WTC11 (cell line): ENCODE results near the gene PGLYRP3. TPM values are rescaled to one million over a fixed set of nuclear protein-coding genes. Genes with fewer than 3 reads are reported as not detected.

Experiments
- ATAC-seq: fragments of 200-7000 bp; cut with Tn5 transposase; 2 replicates; pipeline ENCODE4 v1.10.0; 2021; ENCODE audit warnings: mild to moderate bottlenecking, moderate library complexity
- Bru-seq: library from RNA; stranded (reverse); fragments of 400-500 nt; gene quantifications from one replicate; lab custom pipeline; 2021; lab: Mats Ljungman, UMichigan
- CTCF ChIA-PET: fragments of 300-600 bp; sonication (Branson Sonifier 250); formaldehyde crosslinking; loops from one replicate; lab custom pipeline; 2021; ENCODE audit warnings: antibody characterized with exemption; lab: Charles Lee
- POLR2A ChIA-PET: fragments of 350-600 bp; sonication (Branson Sonifier 250); formaldehyde crosslinking; loops from one replicate; lab custom pipeline; 2021; ENCODE audit warnings: antibody characterized with exemption; lab: Charles Lee
- DNase-seq: peaks from one replicate; pipeline ENCODE4 v3.0.0; 2021; ENCODE audit warnings: low spot score
- H3K27ac Mint-ChIP-seq: 2 replicates; pipeline ENCODE4 v1.8.0; 2021; ENCODE audit warnings: mixed read lengths
- H3K27me3 Mint-ChIP-seq: 2 replicates; pipeline ENCODE4 v1.8.0; 2021; ENCODE audit warnings: low read depth, mild to moderate bottlenecking, moderate library complexity, mixed read lengths
- H3K36me3 Mint-ChIP-seq: 2 replicates; pipeline ENCODE4 v1.8.0; 2021; ENCODE audit warnings: mixed read lengths
- H3K4me1 Mint-ChIP-seq: 2 replicates; pipeline ENCODE4 v1.8.0; 2022; ENCODE audit warnings: mixed read lengths
- H3K4me3 Mint-ChIP-seq: 2 replicates; pipeline ENCODE4 v1.8.0; 2021; ENCODE audit warnings: mild to moderate bottlenecking, moderate library complexity, mixed read lengths
- H3K9me3 Mint-ChIP-seq: 2 replicates; pipeline ENCODE4 v1.8.0; 2021; ENCODE audit warnings: mixed read lengths
- CBFB ChIP-seq: sonication (generic); formaldehyde crosslinking; IDR thresholded peaks from 2 replicates; pipeline ENCODE4 v1.8.1; 2022; ENCODE audit warnings: mild to moderate bottlenecking, low read depth, missing genetic modification reagents
- FOXJ3 ChIP-seq: sonication (generic); formaldehyde crosslinking; IDR thresholded peaks from 2 replicates; pipeline ENCODE4 v1.9.0; 2021; ENCODE audit warnings: missing genetic modification reagents, mild to moderate bottlenecking, borderline replicate concordance
- FOXK1 ChIP-seq: sonication (generic); formaldehyde crosslinking; IDR thresholded peaks from 2 replicates; pipeline ENCODE4 v1.8.0; 2022; ENCODE audit warnings: mild to moderate bottlenecking, moderate library complexity, missing genetic modification reagents
- JAZF1 ChIP-seq: fragments of 250-450 bp; sonication (Bioruptor Pico); IDR thresholded peaks from 2 replicates; pipeline ENCODE4 v1.9.0; 2021; ENCODE audit warnings: moderate library complexity, mild to moderate bottlenecking, inconsistent platforms
- MXD4 ChIP-seq: fragments of 250-450 bp; sonication (Bioruptor Pico); IDR thresholded peaks from 2 replicates; pipeline ENCODE4 v1.8.0; 2021; ENCODE audit warnings: mild to moderate bottlenecking, moderate library complexity, borderline replicate concordance
- MYBL2 ChIP-seq: sonication (generic); formaldehyde crosslinking; IDR thresholded peaks from 2 replicates; pipeline ENCODE4 v1.8.1; 2023; ENCODE audit warnings: mild to moderate bottlenecking, moderate library complexity, missing genetic modification reagents
- NFE2L1 ChIP-seq: sonication (generic); formaldehyde crosslinking; IDR thresholded peaks from 2 replicates; pipeline ENCODE4 v1.8.1; 2023; ENCODE audit warnings: missing genetic modification reagents
- NFYB ChIP-seq: sonication (generic); formaldehyde crosslinking; conservative IDR thresholded peaks from 2 replicates; pipeline ENCODE4 v1.8.0; 2022; ENCODE audit warnings: low read depth, missing genetic modification reagents
- RELA ChIP-seq: sonication (generic); formaldehyde crosslinking; IDR thresholded peaks from 2 replicates; pipeline ENCODE4 v1.8.1; 2022; ENCODE audit warnings: missing genetic modification reagents, mild to moderate bottlenecking, borderline replicate concordance
- TP53 ChIP-seq: sonication (generic); formaldehyde crosslinking; IDR thresholded peaks from 2 replicates; pipeline ENCODE4 v1.8.1; 2023; ENCODE audit warnings: mild to moderate bottlenecking, missing genetic modification reagents
- ZBTB21 ChIP-seq: sonication (generic); formaldehyde crosslinking; IDR thresholded peaks from 2 replicates; pipeline ENCODE4 v1.8.1; 2023; ENCODE audit warnings: mild to moderate bottlenecking, missing genetic modification reagents, borderline replicate concordance
- ZNF121 ChIP-seq: sonication (generic); formaldehyde crosslinking; IDR thresholded peaks from 2 replicates; pipeline ENCODE4 v1.8.0; 2023; ENCODE audit warnings: missing genetic modification reagents
- ZNF423 ChIP-seq: fragments of 250-450 bp; sonication (Bioruptor Pico); IDR thresholded peaks from 2 replicates; pipeline ENCODE4 v2.1.2; 2022; ENCODE audit warnings: mild to moderate bottlenecking, moderate library complexity
- long read RNA-seq, 3 experiments: library from RNA in 1 of 3; library from capped mRNA in 1 of 3; library from polyadenylated mRNA in 1 of 3; unstranded in 2 of 3; stranded (forward) in 1 of 3; transcript quantifications; one replicate each; pipeline ENCODE4 v2.0.0, GENCODE V29; 2021
- total RNA-seq: library from RNA; stranded (reverse); gene quantifications from 3 replicates; pipeline ENCODE4 v1.2.3, GENCODE V29; 2021
- TF ChIP-seq, protein P1 (sequence below): sonication (generic); formaldehyde crosslinking; IDR thresholded peaks from 2 replicates; pipeline ENCODE4 v1.8.1; 2022; ENCODE audit warnings: mild to moderate bottlenecking, missing genetic modification reagents, moderate library complexity, borderline replicate concordance
- TF ChIP-seq, protein P2 (sequence below): sonication (generic); formaldehyde crosslinking; conservative IDR thresholded peaks from 2 replicates; pipeline ENCODE4 v1.8.1; 2022; ENCODE audit warnings: mild to moderate bottlenecking, missing genetic modification reagents
- TF ChIP-seq, protein P3 (sequence below): sonication (generic); formaldehyde crosslinking; IDR thresholded peaks from 2 replicates; pipeline ENCODE4 v1.8.1; 2023; ENCODE audit warnings: mild to moderate bottlenecking, missing genetic modification reagents
- TF ChIP-seq, protein P4 (sequence below): sonication (generic); formaldehyde crosslinking; IDR thresholded peaks from 2 replicates; pipeline ENCODE4 v1.8.0; 2022; ENCODE audit warnings: mild to moderate bottlenecking, missing genetic modification reagents
- TF ChIP-seq, protein P5 (sequence below): sonication (generic); formaldehyde crosslinking; IDR thresholded peaks from 2 replicates; pipeline ENCODE4 v1.8.1; 2023; ENCODE audit warnings: mild to moderate bottlenecking, missing genetic modification reagents, borderline replicate concordance

PGLYRP3 gene, protein sequence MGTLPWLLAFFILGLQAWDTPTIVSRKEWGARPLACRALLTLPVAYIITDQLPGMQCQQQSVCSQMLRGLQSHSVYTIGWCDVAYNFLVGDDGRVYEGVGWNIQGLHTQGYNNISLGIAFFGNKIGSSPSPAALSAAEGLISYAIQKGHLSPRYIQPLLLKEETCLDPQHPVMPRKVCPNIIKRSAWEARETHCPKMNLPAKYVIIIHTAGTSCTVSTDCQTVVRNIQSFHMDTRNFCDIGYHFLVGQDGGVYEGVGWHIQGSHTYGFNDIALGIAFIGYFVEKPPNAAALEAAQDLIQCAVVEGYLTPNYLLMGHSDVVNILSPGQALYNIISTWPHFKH
- not detected in 3 replicates for total RNA-seq
- not detected for Bru-seq, nascent RNA
- long read RNA-seq, experiment 1: 0 reads
- long read RNA-seq, experiment 2: 0 reads
- long read RNA-seq, experiment 3: 0 reads

DNA sequence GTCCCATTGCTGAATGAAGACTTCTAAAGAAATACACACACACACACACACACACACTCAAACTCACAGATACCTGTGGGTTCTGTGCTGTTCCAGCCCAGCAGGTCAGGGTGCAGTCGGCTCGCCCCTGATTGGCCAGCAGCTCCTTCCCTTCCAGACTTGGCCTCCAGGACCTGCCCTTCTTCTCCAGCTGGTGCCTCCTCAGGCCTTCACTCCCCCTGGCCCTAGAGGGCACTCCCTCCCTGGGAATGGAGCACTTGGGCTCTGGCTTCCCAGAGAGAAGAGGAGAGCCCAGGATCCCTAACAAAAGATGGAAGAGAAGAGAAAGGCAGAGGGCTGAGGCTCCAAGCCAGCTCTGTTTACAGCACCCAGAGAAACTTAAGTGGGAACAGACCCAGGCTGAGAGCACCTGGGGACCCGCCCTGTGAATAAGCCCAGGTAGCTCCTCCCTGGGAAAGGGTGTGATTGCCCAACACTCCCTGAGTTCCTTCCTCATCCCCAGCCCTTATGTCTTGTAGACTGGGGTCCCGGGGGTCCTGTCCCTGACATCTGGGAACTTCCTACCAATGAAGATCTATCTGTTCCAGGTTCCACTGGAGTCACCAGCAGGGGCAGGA is at the start of gene PGLYRP3:
Gene PGLYRP3 (minus strand): TSS at position 383 of the 617 bp plus-strand sequence. CDS start 2,287 bp downstream, outside the sequence.
- peaks cover 13% of the 10 kb centered on the region for H3K27me3 Mint-ChIP-seq
- ATAC-seq (peak; percentile 95), DNase-seq (no peak)
- H3K4me3 Mint-ChIP-seq: no peak within 1 kb of the TSS
- TF ChIP-seq FOXJ3 (CRISPR knock-in tag): no peak
- TF ChIP-seq, protein P1, sequence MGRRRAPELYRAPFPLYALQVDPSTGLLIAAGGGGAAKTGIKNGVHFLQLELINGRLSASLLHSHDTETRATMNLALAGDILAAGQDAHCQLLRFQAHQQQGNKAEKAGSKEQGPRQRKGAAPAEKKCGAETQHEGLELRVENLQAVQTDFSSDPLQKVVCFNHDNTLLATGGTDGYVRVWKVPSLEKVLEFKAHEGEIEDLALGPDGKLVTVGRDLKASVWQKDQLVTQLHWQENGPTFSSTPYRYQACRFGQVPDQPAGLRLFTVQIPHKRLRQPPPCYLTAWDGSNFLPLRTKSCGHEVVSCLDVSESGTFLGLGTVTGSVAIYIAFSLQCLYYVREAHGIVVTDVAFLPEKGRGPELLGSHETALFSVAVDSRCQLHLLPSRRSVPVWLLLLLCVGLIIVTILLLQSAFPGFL (CRISPR knock-in tag): no peak
- TF ChIP-seq, protein P2, sequence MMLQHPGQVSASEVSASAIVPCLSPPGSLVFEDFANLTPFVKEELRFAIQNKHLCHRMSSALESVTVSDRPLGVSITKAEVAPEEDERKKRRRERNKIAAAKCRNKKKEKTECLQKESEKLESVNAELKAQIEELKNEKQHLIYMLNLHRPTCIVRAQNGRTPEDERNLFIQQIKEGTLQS (CRISPR knock-in tag): no peak
- no peak for TF ChIP-seq FOXK1
- TF ChIP-seq, protein P3, sequence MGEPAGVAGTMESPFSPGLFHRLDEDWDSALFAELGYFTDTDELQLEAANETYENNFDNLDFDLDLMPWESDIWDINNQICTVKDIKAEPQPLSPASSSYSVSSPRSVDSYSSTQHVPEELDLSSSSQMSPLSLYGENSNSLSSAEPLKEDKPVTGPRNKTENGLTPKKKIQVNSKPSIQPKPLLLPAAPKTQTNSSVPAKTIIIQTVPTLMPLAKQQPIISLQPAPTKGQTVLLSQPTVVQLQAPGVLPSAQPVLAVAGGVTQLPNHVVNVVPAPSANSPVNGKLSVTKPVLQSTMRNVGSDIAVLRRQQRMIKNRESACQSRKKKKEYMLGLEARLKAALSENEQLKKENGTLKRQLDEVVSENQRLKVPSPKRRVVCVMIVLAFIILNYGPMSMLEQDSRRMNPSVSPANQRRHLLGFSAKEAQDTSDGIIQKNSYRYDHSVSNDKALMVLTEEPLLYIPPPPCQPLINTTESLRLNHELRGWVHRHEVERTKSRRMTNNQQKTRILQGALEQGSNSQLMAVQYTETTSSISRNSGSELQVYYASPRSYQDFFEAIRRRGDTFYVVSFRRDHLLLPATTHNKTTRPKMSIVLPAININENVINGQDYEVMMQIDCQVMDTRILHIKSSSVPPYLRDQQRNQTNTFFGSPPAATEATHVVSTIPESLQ (CRISPR knock-in tag): no peak
- TF ChIP-seq, protein P4, sequence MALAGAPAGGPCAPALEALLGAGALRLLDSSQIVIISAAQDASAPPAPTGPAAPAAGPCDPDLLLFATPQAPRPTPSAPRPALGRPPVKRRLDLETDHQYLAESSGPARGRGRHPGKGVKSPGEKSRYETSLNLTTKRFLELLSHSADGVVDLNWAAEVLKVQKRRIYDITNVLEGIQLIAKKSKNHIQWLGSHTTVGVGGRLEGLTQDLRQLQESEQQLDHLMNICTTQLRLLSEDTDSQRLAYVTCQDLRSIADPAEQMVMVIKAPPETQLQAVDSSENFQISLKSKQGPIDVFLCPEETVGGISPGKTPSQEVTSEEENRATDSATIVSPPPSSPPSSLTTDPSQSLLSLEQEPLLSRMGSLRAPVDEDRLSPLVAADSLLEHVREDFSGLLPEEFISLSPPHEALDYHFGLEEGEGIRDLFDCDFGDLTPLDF (CRISPR knock-in tag): no peak
- TF ChIP-seq ZNF423 (CRISPR knock-in tag): no peak
- TF ChIP-seq JAZF1: no peak
- TF ChIP-seq NFYB (CRISPR knock-in tag): no peak
- TF ChIP-seq, all 79 proteins: peak for 0
- H3K36me3 Mint-ChIP-seq: no peaks in the 10 kb centered on the region
- H3K4me1 Mint-ChIP-seq: peaks cover 3% of the 10 kb centered on the region; the same call in 1 of the 2 replicates
- peaks cover 17% of the 10 kb centered on the region for H3K9me3 Mint-ChIP-seq
- H3K27ac Mint-ChIP-seq: no peak within 1 kb of the TSS
- CTCF ChIA-PET: interaction anchor here (0.7 to 2.8 kb wide), 9 partner anchors 20 to 183 kb away, joined by 3 to 15 read pairs (median 4); partner anchors contain the start of gene PGLYRP4
- POLR2A ChIA-PET: no interaction called here

DNA sequence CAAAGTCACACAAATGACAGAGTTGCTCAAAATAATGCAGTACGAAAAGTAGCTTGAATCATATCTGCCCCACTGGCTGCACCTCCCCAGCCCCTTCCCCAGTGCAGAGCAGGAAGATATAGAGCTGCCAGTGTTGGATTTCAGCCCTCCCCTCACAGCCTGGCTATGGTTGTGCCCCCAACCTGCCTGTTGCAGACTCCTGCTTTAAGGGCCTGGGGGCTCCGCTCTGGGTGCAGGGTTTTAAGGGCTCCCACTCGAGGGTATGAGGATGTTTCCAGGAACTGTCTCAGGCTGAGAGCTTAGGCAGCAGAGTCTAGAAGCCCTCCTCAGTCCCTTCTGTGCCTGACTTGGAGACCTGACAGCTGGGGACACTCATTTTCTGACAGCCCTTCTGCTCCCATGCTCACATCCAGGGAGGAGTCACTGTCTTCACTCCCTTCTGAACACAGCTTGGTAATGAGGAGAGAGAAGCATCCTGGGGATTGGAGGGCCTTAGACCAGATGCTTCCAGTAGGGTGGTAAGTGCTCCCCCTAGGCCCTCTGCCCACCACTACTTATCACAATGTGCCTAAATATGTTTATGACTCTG is 49.5 kb upstream of the PGLYRP3 start:
- ATAC-seq: no peak
- Mint-ChIP-seq H3K27ac (no peak overlapping the region), H3K9me3 (no peaks in the 10 kb centered on the region), H3K4me1 (peaks cover 4% of the 10 kb centered on the region; the same call in 1 of the 2 replicates), H3K27me3 (no peaks in the 10 kb centered on the region; the same call in 1 of the 2 replicates), H3K4me3 (no peak overlapping the region), H3K36me3 (no peaks in the 10 kb centered on the region)
- ChIA-PET CTCF (interaction anchor here (1.4 to 1.6 kb wide), 3 partner anchors 9 to 132 kb away, joined by 3 to 10 read pairs (median 7); no protein-coding TSS in a partner anchor), POLR2A (no interaction called here)
- DNase-seq: no peak
- TF ChIP-seq MXD4 (CRISPR knock-in tag): no peak

DNA sequence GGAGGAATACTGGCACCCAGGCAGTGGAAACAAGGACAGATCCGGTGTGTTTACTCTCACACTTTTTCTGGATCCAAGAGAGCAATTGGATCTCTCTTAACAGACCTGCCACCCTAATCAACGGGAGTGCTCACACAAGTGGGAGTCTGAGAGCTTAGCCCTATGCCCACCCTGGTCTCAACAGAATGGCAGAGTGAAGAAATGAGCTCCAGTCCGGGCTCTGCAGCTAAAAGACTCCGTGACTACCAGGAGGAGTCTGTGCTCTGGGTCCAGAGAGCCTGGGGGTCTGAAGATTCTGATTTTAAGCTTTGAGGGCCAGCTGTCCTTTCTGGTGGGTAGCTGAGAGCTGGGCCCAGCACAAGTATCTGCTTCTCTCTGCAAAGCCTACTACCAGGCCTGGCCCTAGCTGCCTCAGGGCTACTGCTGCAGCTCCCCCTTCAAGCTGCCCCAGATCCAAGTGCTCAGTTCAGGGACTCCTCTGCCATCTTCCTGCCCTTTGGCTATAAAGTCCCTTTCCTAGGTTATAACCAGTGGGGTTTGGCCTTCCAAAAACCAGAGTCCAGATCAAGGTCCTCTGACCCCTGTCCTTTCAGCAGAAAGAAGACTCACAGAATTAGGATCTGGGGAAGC is 48.8 kb upstream of the PGLYRP3 start:
- CTCF ChIA-PET: interaction anchor here (1.4 to 1.6 kb wide), 3 partner anchors 8 to 133 kb away, joined by 3 to 10 read pairs (median 7); no protein-coding TSS in a partner anchor
- no peak for DNase-seq
- Mint-ChIP-seq H3K27me3 (no peaks in the 10 kb centered on the region; the same call in 1 of the 2 replicates), H3K4me1 (peaks cover 6% of the 10 kb centered on the region; the same call in 1 of the 2 replicates), H3K4me3 (no peak overlapping the region), H3K36me3 (no peaks in the 10 kb centered on the region), H3K27ac (no peak overlapping the region), H3K9me3 (no peaks in the 10 kb centered on the region)
- no peak for ATAC-seq
- POLR2A ChIA-PET: no interaction called here
- TF ChIP-seq, protein P5, sequence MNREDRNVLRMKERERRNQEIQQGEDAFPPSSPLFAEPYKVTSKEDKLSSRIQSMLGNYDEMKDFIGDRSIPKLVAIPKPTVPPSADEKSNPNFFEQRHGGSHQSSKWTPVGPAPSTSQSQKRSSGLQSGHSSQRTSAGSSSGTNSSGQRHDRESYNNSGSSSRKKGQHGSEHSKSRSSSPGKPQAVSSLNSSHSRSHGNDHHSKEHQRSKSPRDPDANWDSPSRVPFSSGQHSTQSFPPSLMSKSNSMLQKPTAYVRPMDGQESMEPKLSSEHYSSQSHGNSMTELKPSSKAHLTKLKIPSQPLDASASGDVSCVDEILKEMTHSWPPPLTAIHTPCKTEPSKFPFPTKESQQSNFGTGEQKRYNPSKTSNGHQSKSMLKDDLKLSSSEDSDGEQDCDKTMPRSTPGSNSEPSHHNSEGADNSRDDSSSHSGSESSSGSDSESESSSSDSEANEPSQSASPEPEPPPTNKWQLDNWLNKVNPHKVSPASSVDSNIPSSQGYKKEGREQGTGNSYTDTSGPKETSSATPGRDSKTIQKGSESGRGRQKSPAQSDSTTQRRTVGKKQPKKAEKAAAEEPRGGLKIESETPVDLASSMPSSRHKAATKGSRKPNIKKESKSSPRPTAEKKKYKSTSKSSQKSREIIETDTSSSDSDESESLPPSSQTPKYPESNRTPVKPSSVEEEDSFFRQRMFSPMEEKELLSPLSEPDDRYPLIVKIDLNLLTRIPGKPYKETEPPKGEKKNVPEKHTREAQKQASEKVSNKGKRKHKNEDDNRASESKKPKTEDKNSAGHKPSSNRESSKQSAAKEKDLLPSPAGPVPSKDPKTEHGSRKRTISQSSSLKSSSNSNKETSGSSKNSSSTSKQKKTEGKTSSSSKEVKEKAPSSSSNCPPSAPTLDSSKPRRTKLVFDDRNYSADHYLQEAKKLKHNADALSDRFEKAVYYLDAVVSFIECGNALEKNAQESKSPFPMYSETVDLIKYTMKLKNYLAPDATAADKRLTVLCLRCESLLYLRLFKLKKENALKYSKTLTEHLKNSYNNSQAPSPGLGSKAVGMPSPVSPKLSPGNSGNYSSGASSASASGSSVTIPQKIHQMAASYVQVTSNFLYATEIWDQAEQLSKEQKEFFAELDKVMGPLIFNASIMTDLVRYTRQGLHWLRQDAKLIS (CRISPR knock-in tag): no peak
- no peak for TF ChIP-seq CBFB (CRISPR knock-in tag)
- TF ChIP-seq, protein P1 (CRISPR knock-in tag): no peak
- TF ChIP-seq TP53 (CRISPR knock-in tag): no peak
- TF ChIP-seq ZNF121 (CRISPR knock-in tag): no peak
- no peak for TF ChIP-seq MYBL2 (CRISPR knock-in tag)
- no peak for TF ChIP-seq RELA (CRISPR knock-in tag)
- no peak for TF ChIP-seq ZBTB21 (CRISPR knock-in tag)
- no peak for TF ChIP-seq NFE2L1 (CRISPR knock-in tag)
